Uterus (tissue), 2 donors: ENCODE data around the gene ANKRD23.

Source experiments
- CTCF ChIP-seq, 4 experiments: fragments of 200-600 bp in 2 of 4; fragments of 450-650 bp in 2 of 4; sonication (generic) in 2 of 4; IDR thresholded peaks; one replicate each; pipeline ENCODE4 v1.5.1; 2016 to 2019; ENCODE audit warnings: antibody characterized with exemption in 4 of 4, mild to moderate bottlenecking in 2 of 4, moderate library complexity in 1 of 4
- POLR2A ChIP-seq, 2 donors: fragments of 450-650 bp; IDR thresholded peaks; one replicate each; pipeline ENCODE4 v1.6.1; 2016; ENCODE audit warnings: antibody characterized with exemption in 2 of 2, mild to moderate bottlenecking in 1 of 2, moderate library complexity in 1 of 2

GRCh38 chr2:96817882-96818281, 25.9 kb downstream of the ANKRD23 start:
- TF ChIP-seq CTCF (IDR thresholded peaks at IDR 0.05) (no peak), POLR2A (IDR thresholded peaks at IDR 0.05) (no peak)
